Prostate gland (tissue), 2 donors: ENCODE measurements around the gene CCR6. TPM values are rescaled to one million over a fixed set of nuclear protein-coding genes. Genes with fewer than 3 reads are reported as not detected.
"Not testable (repeated sequence)": the region's sequence is repeated elsewhere in the genome, so short reads cannot be mapped to it uniquely, and the experiment has no call there.

Source experiments
- DNase-seq: peaks from one replicate; pipeline ENCODE4 v3.0.0-alpha.2; 2019; ENCODE audit warnings: low spot score
- H3K27ac ChIP-seq, 2 donors: fragments of 200-600 bp; sonication (generic); 2 replicates each; pipeline ENCODE4 v1.5.1; 2017 to 2019
- H3K27me3 ChIP-seq: fragments of 200-600 bp; sonication (generic); replicated peaks from 2 replicates; pipeline ENCODE4 v1.5.1; 2019; ENCODE audit not compliant: insufficient read depth
- H3K36me3 ChIP-seq, 2 donors: fragments of 200-600 bp; sonication (generic); 1 replicate in 1 of 2; 2 replicates in 1 of 2; pipeline versions ENCODE4 v1.5.1 to v1.8.1; 2017 to 2019
- H3K4me1 ChIP-seq: fragments of 200-600 bp; sonication (generic); replicated peaks from 2 replicates; pipeline ENCODE4 v1.5.1; 2019
- H3K4me3 ChIP-seq, 2 donors: fragments of 200-600 bp; sonication (generic); 2 replicates each; pipeline ENCODE4 v1.5.1; 2017 to 2019
- H3K9me3 ChIP-seq: fragments of 200-600 bp; sonication (generic); 2 replicates; pipeline ENCODE4 v1.5.1; 2017
- POLR2A ChIP-seq: fragments of 450-650 bp; IDR thresholded peaks from one replicate; pipeline ENCODE4 v1.6.1; 2016; ENCODE audit warnings: antibody characterized with exemption, mild to moderate bottlenecking
- POLR2AphosphoS5 ChIP-seq: sonication (generic); formaldehyde crosslinking; IDR thresholded peaks from one replicate; pipeline ENCODE4 v1.6.1; 2017; ENCODE audit warnings: antibody characterized with exemption
- WGBS: methylation state at CpG from one replicate; pipeline ENCODE4 v1.1.5; 2018; 5-methylcytosine and 5-hydroxymethylcytosine counted together
- intact Hi-C: fragments of 100-400 bp; cut with DNase I; formaldehyde crosslinking; loops from one replicate; pipeline ENCODE4 v1.14.2; 2022
- total RNA-seq, 2 donors: library from RNA; depleted of rRNA; stranded (reverse); fragments of >200 nt; gene quantifications; one replicate each; pipeline ENCODE4 v1.1.0, GENCODE V29; 2016
- TF ChIP-seq, protein P1 (sequence below), 4 experiments: fragments of 200-600 bp in 2 of 4; fragments of 450-650 bp in 2 of 4; sonication (generic) in 2 of 4; IDR thresholded peaks; 1 replicate in 3 of 4; 2 replicates in 1 of 4; pipeline ENCODE4 v1.5.1; 2016 to 2019; ENCODE audit warnings: antibody characterized with exemption in 4 of 4, mild to moderate bottlenecking in 2 of 4, moderate library complexity in 2 of 4

The CCR6 gene
- total RNA-seq, 2 donors from 2014 or later = not detected

DNA sequence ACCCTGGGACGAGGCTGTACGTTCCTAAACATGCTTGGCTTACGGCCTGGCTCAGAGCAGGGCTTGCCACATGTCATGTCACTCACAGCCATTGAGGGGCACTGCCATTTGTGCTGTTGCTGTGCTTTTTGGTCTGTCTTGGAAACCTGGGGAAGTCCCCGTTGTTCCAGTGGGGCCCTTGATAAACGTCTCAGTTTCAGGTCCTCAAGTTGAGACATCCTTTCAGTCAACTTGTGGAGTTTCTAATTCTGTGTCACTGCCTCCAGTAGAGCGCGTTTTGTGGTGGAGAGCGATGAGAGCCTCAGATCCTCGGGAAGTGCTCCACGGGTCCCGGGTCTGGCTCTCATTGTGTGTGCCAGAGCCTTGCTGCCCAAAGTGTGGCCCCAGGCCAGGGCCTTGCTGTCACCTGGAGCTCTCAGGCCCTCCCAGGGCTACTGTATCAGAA lies 43.0 kb upstream of the CCR6 start:
- intact Hi-C loops = no loop called here

DNA sequence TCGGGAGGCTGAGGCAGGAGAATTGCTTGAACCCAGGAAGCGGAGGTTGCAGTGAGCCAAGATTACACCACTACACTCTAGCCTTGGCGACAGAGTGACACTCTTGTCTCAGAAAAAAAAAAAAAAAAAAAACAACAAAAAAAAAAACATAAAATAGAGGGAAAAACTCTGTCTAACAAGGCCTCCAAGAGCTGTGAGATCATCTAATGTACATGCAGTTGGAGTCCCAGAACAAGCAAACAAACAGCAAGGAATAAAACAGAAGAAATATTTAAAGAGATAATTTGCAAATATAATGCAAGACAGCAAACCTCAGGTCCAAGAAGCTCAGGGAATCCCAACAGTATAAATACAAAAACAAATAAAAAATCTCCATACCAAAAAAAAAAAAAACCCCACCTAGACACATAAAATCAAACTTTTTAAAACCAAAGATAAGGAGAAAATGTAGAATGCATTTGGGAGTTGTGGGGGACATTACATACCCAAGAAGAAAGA lies 35.0 kb upstream of the CCR6 start:
- no peaks in the 10 kb centered on the region for H3K36me3 ChIP-seq
- intact Hi-C loops = no loop called here
- no peaks in the 10 kb centered on the region for H3K4me1 ChIP-seq
- no peak overlapping the region for H3K27ac ChIP-seq
- H3K4me3 ChIP-seq = no peak overlapping the region
- no peak for DNase-seq
- H3K9me3 ChIP-seq = no peaks in the 10 kb centered on the region
- no peaks in the 10 kb centered on the region for H3K27me3 ChIP-seq
- WGBS = 97% methylated on average over 3 of the region's 3 CpGs
- TF ChIP-seq POLR2A = no peak
- TF ChIP-seq, protein P1, sequence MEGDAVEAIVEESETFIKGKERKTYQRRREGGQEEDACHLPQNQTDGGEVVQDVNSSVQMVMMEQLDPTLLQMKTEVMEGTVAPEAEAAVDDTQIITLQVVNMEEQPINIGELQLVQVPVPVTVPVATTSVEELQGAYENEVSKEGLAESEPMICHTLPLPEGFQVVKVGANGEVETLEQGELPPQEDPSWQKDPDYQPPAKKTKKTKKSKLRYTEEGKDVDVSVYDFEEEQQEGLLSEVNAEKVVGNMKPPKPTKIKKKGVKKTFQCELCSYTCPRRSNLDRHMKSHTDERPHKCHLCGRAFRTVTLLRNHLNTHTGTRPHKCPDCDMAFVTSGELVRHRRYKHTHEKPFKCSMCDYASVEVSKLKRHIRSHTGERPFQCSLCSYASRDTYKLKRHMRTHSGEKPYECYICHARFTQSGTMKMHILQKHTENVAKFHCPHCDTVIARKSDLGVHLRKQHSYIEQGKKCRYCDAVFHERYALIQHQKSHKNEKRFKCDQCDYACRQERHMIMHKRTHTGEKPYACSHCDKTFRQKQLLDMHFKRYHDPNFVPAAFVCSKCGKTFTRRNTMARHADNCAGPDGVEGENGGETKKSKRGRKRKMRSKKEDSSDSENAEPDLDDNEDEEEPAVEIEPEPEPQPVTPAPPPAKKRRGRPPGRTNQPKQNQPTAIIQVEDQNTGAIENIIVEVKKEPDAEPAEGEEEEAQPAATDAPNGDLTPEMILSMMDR (IDR thresholded peaks at IDR 0.05) = no peak
- no peak for TF ChIP-seq POLR2AphosphoS5

More for the DNA sequence above, 43.0 kb upstream of the CCR6 start:
- Histone ChIP-seq H3K9me3 (no peaks in the 10 kb centered on the region), H3K27me3 (no peaks in the 10 kb centered on the region), H3K36me3 (no peaks in the 10 kb centered on the region), H3K4me3 (no peak overlapping the region), H3K27ac (no peak overlapping the region), H3K4me1 (no peaks in the 10 kb centered on the region)
- DNase-seq = no peak
- TF ChIP-seq POLR2A (no peak), POLR2AphosphoS5 (no peak)
- TF ChIP-seq, protein P1 (IDR thresholded peaks at IDR 0.05) = no peak
- WGBS = 90% methylated on average over 11 of the region's 11 CpGs

DNA sequence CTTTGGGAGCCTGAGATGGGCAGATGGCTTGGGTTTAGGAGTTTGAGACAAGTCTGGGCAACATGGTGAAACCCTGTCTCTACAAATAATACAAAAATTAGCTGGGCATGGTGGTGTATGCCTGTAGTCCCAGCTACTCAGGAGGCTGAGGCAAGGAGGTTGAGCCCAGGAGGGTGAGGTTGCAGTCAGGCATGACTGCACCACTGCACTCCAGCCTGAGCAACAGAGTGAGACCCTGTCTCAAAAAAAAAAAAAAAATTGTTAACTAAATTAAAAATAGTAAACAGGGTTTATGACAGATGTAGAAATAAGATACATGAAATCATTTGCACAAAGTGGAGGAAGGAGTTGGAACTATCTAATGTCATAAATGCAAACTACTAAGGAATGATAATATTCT lies 34.2 kb upstream of the CCR6 start:
- DNase-seq, H3K27me3 ChIP-seq, H3K27ac ChIP-seq, H3K4me1 ChIP-seq, H3K36me3 ChIP-seq, H3K4me3 ChIP-seq, H3K9me3 ChIP-seq, intact Hi-C loops: not testable (repeated sequence)

DNA sequence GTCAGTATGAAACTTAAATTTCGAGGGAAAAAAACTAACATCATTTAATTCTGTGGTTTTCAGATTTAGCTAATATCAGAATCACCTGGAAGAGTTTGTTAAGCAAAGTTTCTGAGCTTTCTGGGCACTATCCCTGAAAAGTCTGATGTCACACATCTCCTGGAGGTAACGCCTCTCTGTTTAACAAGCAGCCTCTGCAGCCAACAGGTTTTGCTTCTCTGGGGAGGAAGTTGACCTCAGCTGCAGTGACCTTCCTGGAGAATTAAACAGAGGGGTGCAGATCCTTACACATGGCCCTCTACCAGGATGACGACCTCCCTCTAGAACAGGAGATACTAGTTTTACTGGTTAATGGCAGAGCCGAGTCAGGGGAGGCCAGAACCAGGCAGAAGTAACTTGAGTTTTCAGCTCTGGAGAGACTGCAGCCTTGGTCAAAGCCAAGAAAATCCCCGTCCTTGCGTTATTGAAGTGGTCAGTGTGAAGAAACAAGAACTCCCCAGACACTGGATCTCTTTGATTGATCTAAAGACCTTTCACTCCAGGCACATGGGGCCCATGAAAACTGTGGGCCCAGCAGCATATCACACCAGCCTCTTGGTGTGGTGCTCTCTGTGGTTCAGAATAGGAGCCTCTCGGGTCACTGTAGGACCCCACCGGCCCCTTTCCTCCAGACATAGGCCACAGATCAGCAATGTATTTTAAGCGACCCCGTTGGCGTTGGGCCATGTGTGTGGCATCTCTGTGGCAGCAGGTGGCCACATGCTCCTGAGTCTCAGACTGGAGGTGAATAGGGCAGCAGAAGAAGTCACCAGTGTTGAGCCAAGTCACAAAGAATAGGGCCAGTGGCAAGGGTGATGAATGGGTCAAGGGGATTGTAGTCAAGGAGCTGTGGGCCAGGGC lies 33.4 kb upstream of the CCR6 start:
- no peak for TF ChIP-seq POLR2AphosphoS5
- TF ChIP-seq, protein P1 (IDR thresholded peaks at IDR 0.05) = no peak
- TF ChIP-seq POLR2A = no peak
- intact Hi-C loops = no loop called here
- H3K4me3 ChIP-seq = no peak overlapping the region
- no peaks in the 10 kb centered on the region for H3K27me3 ChIP-seq
- 77% methylated on average over 11 of the region's 11 CpGs for WGBS
- no peak for DNase-seq
- H3K4me1 ChIP-seq = no peaks in the 10 kb centered on the region
- H3K9me3 ChIP-seq = no peaks in the 10 kb centered on the region
- no peaks in the 10 kb centered on the region for H3K36me3 ChIP-seq
- H3K27ac ChIP-seq = no peak overlapping the region

DNA sequence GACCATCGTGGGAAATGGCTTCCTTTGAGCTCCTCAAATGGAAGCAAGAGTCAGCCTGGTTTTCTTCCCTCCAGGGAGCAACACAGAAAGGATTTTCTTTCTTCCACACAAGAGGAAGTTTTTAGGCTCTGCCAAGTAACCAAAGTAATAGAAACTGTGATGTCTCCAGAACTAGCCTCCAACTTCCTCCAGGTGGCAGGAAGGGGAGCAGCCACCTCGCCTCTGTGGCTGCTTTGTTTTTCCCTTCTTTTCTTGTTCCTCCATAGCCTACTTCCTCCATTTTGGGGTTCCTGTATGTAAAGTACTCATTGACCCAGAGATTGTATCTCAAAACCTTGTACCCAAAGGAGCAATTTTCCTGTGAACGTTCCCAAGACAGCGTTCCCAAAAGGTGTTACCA lies 32.7 kb upstream of the CCR6 start:
- no peak for TF ChIP-seq POLR2A
- TF ChIP-seq POLR2AphosphoS5 = no peak
- TF ChIP-seq, protein P1 (IDR thresholded peaks at IDR 0.05) = no peak
- H3K27me3 ChIP-seq = no peaks in the 10 kb centered on the region
- intact Hi-C loops = no loop called here
- no peaks in the 10 kb centered on the region for H3K9me3 ChIP-seq
- no peak for DNase-seq
- no peak overlapping the region for H3K4me3 ChIP-seq
- no peak overlapping the region for H3K27ac ChIP-seq
- H3K36me3 ChIP-seq = no peaks in the 10 kb centered on the region
- WGBS = 84% methylated on average over 4 of the region's 4 CpGs
- H3K4me1 ChIP-seq = no peaks in the 10 kb centered on the region
